HPDE6-E6E7 (cell line): Measurements from ENCODE around the gene CHD5.

Source experiments
- DNase-seq: peaks from one replicate; pipeline ENCODE4 v3.0.0; 2011; ENCODE audit warnings: missing footprints; ENCODE audit errors: extremely low spot score

CHD5 gene

GRCh38 chr1:6113745-6114144 is 66.4 kb downstream of the CHD5 start:
- DNase-seq, result no peak

GRCh38 chr1:6113116-6113515 is 67.0 kb downstream of the CHD5 start:
- DNase-seq, result no peak

GRCh38 chr1:6112690-6113005 is 67.5 kb downstream of the CHD5 start:
- no peak for DNase-seq

DNA sequence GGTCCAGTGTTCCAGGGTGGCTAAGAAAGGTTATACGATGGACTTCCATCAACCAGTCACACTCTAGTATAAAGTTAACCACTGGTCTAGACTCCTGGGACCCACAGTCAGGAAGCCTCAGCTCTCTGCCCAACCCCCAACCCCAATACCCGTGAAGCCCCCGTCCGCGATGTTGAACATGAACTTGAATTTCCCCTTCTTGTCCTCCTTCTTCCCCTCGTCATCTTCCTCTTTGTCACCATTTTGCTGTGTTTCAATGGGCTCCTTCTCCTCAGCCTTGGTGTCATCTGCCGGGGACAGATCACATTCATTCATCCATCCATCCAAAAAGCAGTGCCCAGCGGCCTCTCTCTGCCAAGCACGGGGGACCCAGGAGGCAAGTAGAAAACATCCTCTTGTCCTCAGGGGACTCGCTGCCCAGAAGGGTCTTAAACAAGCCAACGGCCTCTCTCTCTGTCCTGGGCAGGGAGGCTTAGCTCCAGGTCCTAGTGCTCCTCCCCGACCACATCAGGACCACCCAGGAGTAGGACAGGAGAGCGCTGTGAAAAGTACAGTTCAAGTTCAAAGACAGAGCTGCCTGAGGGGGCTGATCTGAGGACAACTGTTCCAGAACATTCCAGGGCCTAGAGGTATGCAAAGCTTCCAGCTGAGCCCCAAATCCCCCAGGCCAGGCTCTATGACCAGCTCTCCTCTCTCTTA is 68.0 kb downstream of the CHD5 start:
- no peak for DNase-seq

- no peak for DNase-seq
These were observed 68.5 kb downstream of the CHD5 start for GRCh38 chr1:6111571-6111970.

GRCh38 chr1:6110326-6110725 is 69.8 kb downstream of the CHD5 start:
- DNase-seq, result no peak

DNA sequence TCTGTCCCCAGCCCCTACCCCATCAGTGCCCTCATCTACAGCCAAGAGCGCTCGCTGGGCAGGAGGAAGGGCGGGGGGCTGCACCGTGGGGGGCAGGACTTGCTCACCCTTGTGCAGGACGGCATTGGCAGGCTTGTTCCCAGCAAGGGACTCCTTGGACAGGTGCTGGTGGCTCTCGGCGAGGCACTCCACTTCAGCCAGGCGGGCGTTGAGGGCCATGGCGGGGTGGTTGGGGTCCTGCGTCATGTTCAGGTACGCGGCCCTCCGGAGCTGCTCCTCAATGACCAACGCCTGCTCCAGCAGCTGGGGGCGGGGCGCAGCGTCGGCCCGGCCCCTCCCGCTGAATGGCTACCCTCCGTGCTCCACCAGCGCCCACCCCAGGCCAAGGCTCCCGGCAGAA is 70.4 kb downstream of the CHD5 start:
- no peak for DNase-seq

DNA sequence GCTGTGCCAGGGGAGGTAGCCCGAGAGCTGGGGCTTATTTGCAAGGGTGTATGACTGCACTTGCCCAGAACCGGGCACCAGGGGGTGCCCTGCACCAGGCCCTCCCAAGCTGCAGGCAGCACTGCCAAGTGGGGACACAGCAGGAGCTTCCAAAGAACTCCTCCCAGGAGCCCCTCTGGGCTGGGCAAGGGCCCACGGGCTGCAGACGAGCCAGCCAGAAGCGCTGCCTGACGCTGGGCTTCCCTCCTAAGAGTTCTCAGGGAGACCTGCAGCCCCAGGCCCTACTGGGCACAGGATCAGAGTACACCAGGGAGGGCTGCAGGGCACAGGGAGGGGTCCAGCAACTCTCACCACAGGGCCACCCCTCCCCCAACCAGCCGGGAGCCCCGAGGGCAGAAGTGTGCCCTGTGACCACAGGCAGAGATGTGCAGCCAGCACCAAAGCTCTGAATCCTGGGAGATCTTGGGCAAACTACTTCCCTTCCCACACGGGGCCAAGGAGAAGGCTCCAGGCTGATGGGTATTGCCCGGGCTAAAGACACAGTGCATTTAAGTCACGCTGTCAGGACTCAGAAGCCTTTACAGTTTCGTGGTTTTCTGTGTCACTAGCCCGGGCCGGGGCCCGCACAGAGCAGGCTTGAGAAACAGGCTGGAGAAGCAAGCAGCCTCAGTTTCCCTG is 71.0 kb downstream of the CHD5 start:
- peak; percentile 79 for DNase-seq

- no peak for DNase-seq
These were observed 71.6 kb downstream of the CHD5 start for GRCh38 chr1:6108476-6108875.

DNA sequence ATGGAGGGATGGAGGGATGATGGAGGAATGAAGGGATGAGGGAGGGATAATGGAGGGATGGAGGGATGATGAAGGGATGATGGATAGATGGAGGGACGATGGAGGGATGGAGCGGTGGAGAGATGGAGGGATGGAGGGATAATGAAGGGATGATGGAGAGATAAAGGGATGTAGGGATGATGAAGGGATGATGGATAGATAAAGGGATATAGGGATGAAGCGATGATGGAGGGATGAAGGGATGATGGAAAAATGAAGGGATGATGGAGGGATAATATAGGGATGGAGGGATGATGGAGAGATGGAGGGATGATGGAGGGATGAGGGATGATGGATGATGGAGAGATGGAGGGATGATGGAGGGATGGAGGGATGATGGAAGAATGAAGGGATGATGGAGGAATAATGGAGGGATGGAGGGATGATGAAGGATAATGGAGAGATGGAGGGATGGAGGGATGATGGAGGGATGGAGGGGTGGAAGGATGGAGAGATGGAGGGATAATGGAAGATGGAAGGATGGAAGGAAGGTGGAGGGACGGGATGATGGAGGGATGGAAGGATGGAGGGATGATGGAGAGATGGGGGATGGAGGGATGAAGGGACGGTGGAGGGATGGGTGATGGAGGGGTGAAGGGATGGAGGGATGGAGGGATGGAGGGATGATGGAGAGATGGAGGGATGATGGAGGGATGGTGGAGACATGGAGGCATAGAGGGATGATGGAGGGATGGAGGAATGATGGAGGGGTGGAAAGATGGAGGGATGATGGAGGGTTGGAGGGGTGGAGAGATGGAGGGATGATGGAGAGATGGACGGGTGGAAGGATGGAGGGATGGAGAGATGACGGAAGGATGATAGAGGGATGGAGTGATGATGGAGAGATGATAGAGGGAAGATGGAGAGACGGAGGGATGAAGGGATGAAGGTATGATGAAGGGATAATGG is 72.4 kb downstream of the CHD5 start:
- no peak for DNase-seq

DNA sequence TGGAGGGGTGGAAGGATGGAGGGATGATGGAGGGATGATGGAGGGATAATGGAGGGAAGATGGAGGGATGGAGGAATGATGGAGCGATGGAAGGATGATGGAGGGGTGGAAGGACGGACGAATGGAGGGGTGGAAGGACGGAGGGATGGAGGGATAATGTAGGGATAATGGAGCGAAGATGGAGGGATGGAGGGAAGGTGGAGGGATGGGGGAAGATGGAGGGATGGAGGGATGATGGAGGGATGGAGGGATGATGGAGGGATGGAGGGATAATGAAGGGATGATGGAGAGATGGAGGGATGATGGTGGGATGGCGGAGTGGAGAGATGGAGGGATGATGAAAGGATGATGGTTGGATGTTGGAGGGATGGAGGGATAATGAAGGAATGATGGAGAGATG is 73.1 kb downstream of the CHD5 start:
- DNase-seq, result no peak

- DNase-seq, result no peak
These were observed 73.8 kb downstream of the CHD5 start for GRCh38 chr1:6106321-6106731.

GRCh38 chr1:6105763-6106162 is 74.4 kb downstream of the CHD5 start:
- no peak for DNase-seq

DNA sequence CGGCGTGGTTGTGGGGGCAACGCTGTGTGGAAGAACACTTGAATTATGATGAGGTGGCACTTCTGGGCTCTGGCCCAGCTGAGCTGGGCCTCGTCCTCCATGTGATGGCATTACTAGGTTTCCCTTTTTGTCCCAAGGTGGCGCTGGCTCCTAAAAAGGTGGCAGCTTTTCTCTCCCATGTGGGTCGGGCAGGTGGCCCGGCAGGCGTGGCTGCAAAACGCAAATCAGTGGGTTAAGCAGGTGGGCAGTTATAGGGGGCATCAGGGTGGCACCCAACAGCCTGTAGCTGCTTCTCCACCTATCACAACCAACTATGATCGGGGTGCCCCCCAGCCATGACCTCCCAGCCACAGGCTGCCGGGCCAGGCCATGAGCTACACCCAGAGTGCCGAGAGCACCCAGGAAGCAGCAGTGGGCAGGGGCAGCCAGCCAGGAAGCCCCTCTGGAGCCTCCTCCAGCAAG is 74.9 kb downstream of the CHD5 start:
- no peak for DNase-seq

- DNase-seq, result no peak
These were observed 75.5 kb downstream of the CHD5 start for GRCh38 chr1:6104631-6105030.

DNA sequence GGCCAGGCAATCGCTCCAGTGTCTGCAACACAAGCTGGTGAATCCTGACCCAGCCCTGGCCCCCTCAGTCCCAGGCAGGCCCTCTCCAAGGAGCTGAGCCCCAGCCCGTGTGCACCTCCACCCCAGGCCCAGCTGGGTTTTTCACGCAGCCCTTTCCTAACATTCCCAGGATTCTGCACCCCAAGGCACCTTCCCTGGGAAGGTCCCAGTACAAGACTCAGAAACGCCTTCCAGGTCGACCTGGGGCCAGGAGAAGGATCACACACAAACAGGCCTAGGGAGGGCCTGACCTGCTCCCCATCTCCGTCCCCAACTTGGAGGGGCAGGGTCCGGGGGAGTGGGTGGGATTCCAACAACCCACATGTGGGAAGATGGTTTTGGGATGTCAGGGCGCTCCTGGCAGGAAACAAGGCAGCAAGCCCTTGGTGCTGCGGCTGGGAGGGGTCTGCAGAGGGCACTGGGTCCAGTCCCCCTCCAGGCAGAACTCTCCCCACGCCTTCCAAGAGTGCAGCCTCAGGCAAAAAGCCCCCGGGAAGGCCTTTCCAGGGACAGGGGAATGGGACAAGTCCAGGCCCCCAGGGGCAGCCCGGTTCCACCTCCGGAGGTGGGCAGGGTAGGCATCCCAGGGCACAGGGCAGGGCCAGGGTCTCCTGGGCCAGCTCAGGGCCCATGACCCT is 76.1 kb downstream of the CHD5 start:
- no peak for DNase-seq

GRCh38 chr1:6103111-6103853 is 76.8 kb downstream of the CHD5 start:
- DNase-seq, result no peak

DNA sequence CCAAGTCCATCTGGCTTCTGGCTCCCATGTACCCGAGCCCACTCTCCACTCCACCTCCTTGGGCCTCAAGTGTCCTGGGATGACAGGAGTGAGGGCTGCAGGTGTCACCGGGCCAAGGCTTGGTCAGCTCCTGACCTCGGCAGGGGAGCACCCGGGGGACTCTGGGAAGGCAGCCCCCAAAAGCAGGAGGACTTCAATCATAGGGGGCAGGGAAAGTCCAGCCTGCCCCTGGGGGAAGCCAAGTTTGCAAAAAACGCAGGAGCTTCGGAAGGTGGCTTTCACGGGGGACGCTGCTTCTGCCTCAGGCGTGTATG is 77.6 kb downstream of the CHD5 start:
- no peak for DNase-seq

- DNase-seq, result no peak
These were observed 78.1 kb downstream of the CHD5 start for GRCh38 chr1:6101826-6102531.

DNA sequence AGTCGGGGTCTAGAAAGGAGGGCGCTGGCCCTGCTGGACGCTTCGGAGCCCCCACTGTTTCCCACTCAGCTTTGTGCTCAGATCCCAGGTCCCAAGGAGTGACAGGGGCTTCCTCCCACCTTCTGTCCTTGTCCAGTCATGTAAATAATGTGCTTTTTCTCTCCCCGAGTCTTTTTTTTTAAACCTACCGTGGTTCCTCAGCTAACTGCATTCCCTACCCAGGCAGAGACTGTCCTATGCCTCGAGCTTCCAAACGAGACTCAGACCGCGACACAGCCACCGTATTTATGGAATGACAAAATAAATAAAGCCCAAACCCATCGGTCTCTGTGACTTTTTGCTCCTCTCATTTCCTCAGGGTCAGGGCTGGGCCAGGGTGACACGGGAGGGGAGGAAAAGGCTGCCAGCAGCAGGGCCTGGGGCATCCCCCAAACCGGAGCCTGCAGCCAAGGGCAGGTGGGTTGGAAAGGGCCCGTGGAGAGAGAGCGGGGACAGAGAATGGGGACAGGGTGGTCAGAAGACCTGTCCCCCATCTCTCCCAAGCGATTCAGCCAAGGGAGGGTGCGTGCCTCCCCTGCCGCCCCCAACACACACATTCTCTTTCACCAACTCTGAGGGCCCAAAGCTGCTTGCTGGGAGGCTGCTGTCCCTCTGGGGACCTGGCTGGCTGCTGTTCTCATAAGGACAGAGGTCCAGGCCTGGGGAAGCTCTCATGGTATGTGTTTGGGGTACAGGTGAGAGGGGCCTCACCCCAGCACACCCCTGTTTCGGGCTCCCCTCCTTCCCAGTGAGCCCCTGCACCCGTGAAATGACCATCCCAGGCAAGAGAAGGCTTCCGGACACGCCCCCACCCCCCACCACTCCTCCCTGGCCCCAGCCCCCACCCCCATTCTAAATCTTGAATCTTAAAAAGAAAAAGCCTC is 79.0 kb downstream of the CHD5 start:
- DNase-seq, result no peak
